ENCODE measurements around the gene PRDM1.
A peak's percentile ranks its signal among the peaks of the same experiment; 100 is the strongest.

PRDM1 gene

GRCh38 chr6:106085984-106086813, at the start of gene PRDM1:
Gene PRDM1 (plus strand): TSS chr6:106086336. CDS start chr6:106086554, 218 bp downstream.
- peak within 1 kb of the TSS; percentile 68 for H3K4me3 ChIP-seq (ENCODE audit: low read depth, low read length)

GRCh38 chr6:106037060-106037459, 49.1 kb upstream of the PRDM1 start:
- Histone ChIP-seq H3K27ac (ENCODE audit: low read depth, low read length) (no peak overlapping the region), H3K4me1 (ENCODE audit: control insufficient read depth, insufficient read depth, low read length) (no peaks in the 10 kb centered on the region), H3K9me3 (ENCODE audit: control insufficient read depth, insufficient read depth, low read length) (peaks cover 7% of the 10 kb centered on the region; the same call in 1 of the 2 replicates), H3K4me3 (ENCODE audit: low read depth, low read length) (no peak overlapping the region), H3K36me3 (ENCODE audit: control insufficient read depth, insufficient read depth, low read length) (no peaks in the 10 kb centered on the region), H3K27me3 (ENCODE audit: control insufficient read depth, insufficient read depth, low read length) (no peaks in the 10 kb centered on the region), H3K9ac (ENCODE audit: low read depth, low read length) (no peak overlapping the region)

More at GRCh38 chr6:106085984-106086813, at the start of gene PRDM1:
- Histone ChIP-seq H3K36me3 (ENCODE audit: control insufficient read depth, insufficient read depth, low read length) (no peaks in the 10 kb centered on the region), H3K4me1 (ENCODE audit: control insufficient read depth, insufficient read depth, low read length) (peaks cover 34% of the 10 kb centered on the region), H3K27ac (ENCODE audit: low read depth, low read length) (peak within 1 kb of the TSS; percentile 46), H3K9ac (ENCODE audit: low read depth, low read length) (no peak within 1 kb of the TSS; the same call in none of the 2 replicates), H3K27me3 (ENCODE audit: control insufficient read depth, insufficient read depth, low read length) (peaks cover 33% of the 10 kb centered on the region), H3K9me3 (ENCODE audit: control insufficient read depth, insufficient read depth, low read length) (no peaks in the 10 kb centered on the region)

GRCh38 chr6:106039897-106040592, 46.1 kb upstream of the PRDM1 start:
- Histone ChIP-seq H3K9me3 (ENCODE audit: control insufficient read depth, insufficient read depth, low read length) (peaks cover 6% of the 10 kb centered on the region; the same call in 1 of the 2 replicates), H3K4me1 (ENCODE audit: control insufficient read depth, insufficient read depth, low read length) (no peaks in the 10 kb centered on the region), H3K27ac (ENCODE audit: low read depth, low read length) (no peak overlapping the region), H3K4me3 (ENCODE audit: low read depth, low read length) (no peak overlapping the region), H3K27me3 (ENCODE audit: control insufficient read depth, insufficient read depth, low read length) (no peaks in the 10 kb centered on the region), H3K9ac (ENCODE audit: low read depth, low read length) (no peak overlapping the region), H3K36me3 (ENCODE audit: control insufficient read depth, insufficient read depth, low read length) (no peaks in the 10 kb centered on the region)

GRCh38 chr6:106044151-106044550, 42.0 kb upstream of the PRDM1 start:
- Histone ChIP-seq H3K27ac (ENCODE audit: low read depth, low read length) (no peak overlapping the region), H3K4me1 (ENCODE audit: control insufficient read depth, insufficient read depth, low read length) (no peaks in the 10 kb centered on the region), H3K27me3 (ENCODE audit: control insufficient read depth, insufficient read depth, low read length) (no peaks in the 10 kb centered on the region), H3K36me3 (ENCODE audit: control insufficient read depth, insufficient read depth, low read length) (no peaks in the 10 kb centered on the region), H3K4me3 (ENCODE audit: low read depth, low read length) (no peak overlapping the region), H3K9ac (ENCODE audit: low read depth, low read length) (no peak overlapping the region), H3K9me3 (ENCODE audit: control insufficient read depth, insufficient read depth, low read length) (no peaks in the 10 kb centered on the region)

- Histone ChIP-seq H3K36me3 (ENCODE audit: control insufficient read depth, insufficient read depth, low read length) (no peaks in the 10 kb centered on the region), H3K9ac (ENCODE audit: low read depth, low read length) (no peak overlapping the region), H3K9me3 (ENCODE audit: control insufficient read depth, insufficient read depth, low read length) (no peaks in the 10 kb centered on the region), H3K4me3 (ENCODE audit: low read depth, low read length) (no peak overlapping the region), H3K27me3 (ENCODE audit: control insufficient read depth, insufficient read depth, low read length) (peaks cover 2% of the 10 kb centered on the region; the same call in 1 of the 2 replicates), H3K27ac (ENCODE audit: low read depth, low read length) (no peak overlapping the region), H3K4me1 (ENCODE audit: control insufficient read depth, insufficient read depth, low read length) (no peaks in the 10 kb centered on the region)
Observed at GRCh38 chr6:106045077-106045476, 41.1 kb upstream of the PRDM1 start.

- Histone ChIP-seq H3K27ac (ENCODE audit: low read depth, low read length) (no peak overlapping the region), H3K36me3 (ENCODE audit: control insufficient read depth, insufficient read depth, low read length) (no peaks in the 10 kb centered on the region), H3K27me3 (ENCODE audit: control insufficient read depth, insufficient read depth, low read length) (peaks cover 4% of the 10 kb centered on the region; the same call in 1 of the 2 replicates), H3K4me1 (ENCODE audit: control insufficient read depth, insufficient read depth, low read length) (peaks cover 9% of the 10 kb centered on the region), H3K9me3 (ENCODE audit: control insufficient read depth, insufficient read depth, low read length) (no peaks in the 10 kb centered on the region), H3K4me3 (ENCODE audit: low read depth, low read length) (no peak overlapping the region), H3K9ac (ENCODE audit: low read depth, low read length) (no peak overlapping the region)
Observed at GRCh38 chr6:106046116-106046853, 39.9 kb upstream of the PRDM1 start.

- H3K4me3 ChIP-seq (ENCODE audit: low read depth, low read length): no peak overlapping the region
- no peaks in the 10 kb centered on the region for H3K9me3 ChIP-seq (ENCODE audit: control insufficient read depth, insufficient read depth, low read length)
- peaks cover 4% of the 10 kb centered on the region; the same call in 1 of the 2 replicates for H3K27me3 ChIP-seq (ENCODE audit: control insufficient read depth, insufficient read depth, low read length)
- no peak overlapping the region for H3K27ac ChIP-seq (ENCODE audit: low read depth, low read length)
- no peak overlapping the region for H3K9ac ChIP-seq (ENCODE audit: low read depth, low read length)
- peaks cover 14% of the 10 kb centered on the region for H3K4me1 ChIP-seq (ENCODE audit: control insufficient read depth, insufficient read depth, low read length)
- H3K36me3 ChIP-seq (ENCODE audit: control insufficient read depth, insufficient read depth, low read length): no peaks in the 10 kb centered on the region
Observed at GRCh38 chr6:106046854-106047200, 39.3 kb upstream of the PRDM1 start.

- H3K27ac ChIP-seq (ENCODE audit: low read depth, low read length): no peak overlapping the region
Observed at GRCh38 chr6:106048336-106048735, 37.8 kb upstream of the PRDM1 start.

GRCh38 chr6:106050538-106050937, 35.6 kb upstream of the PRDM1 start:
- peaks cover 18% of the 10 kb centered on the region for H3K4me1 ChIP-seq (ENCODE audit: control insufficient read depth, insufficient read depth, low read length)
- H3K9ac ChIP-seq (ENCODE audit: low read depth, low read length): no peak overlapping the region
- no peaks in the 10 kb centered on the region for H3K9me3 ChIP-seq (ENCODE audit: control insufficient read depth, insufficient read depth, low read length)
- H3K27me3 ChIP-seq (ENCODE audit: control insufficient read depth, insufficient read depth, low read length): peaks cover 4% of the 10 kb centered on the region; the same call in 1 of the 2 replicates
- H3K27ac ChIP-seq (ENCODE audit: low read depth, low read length): no peak overlapping the region
- no peak overlapping the region for H3K4me3 ChIP-seq (ENCODE audit: low read depth, low read length)
- H3K36me3 ChIP-seq (ENCODE audit: control insufficient read depth, insufficient read depth, low read length): no peaks in the 10 kb centered on the region

More at GRCh38 chr6:106048336-106048735, 37.8 kb upstream of the PRDM1 start:
- Histone ChIP-seq H3K9ac (ENCODE audit: low read depth, low read length) (no peak overlapping the region), H3K4me1 (ENCODE audit: control insufficient read depth, insufficient read depth, low read length) (peaks cover 18% of the 10 kb centered on the region), H3K27me3 (ENCODE audit: control insufficient read depth, insufficient read depth, low read length) (peaks cover 4% of the 10 kb centered on the region; the same call in 1 of the 2 replicates), H3K4me3 (ENCODE audit: low read depth, low read length) (no peak overlapping the region), H3K36me3 (ENCODE audit: control insufficient read depth, insufficient read depth, low read length) (no peaks in the 10 kb centered on the region), H3K9me3 (ENCODE audit: control insufficient read depth, insufficient read depth, low read length) (no peaks in the 10 kb centered on the region)

- H3K9me3 ChIP-seq (ENCODE audit: control insufficient read depth, insufficient read depth, low read length): no peaks in the 10 kb centered on the region
- H3K27ac ChIP-seq (ENCODE audit: low read depth, low read length): peak overlapping the region; percentile 79
- H3K36me3 ChIP-seq (ENCODE audit: control insufficient read depth, insufficient read depth, low read length): no peaks in the 10 kb centered on the region
- peaks cover 25% of the 10 kb centered on the region for H3K4me1 ChIP-seq (ENCODE audit: control insufficient read depth, insufficient read depth, low read length)
- H3K9ac ChIP-seq (ENCODE audit: low read depth, low read length): no peak overlapping the region
- peaks cover 4% of the 10 kb centered on the region; the same call in 1 of the 2 replicates for H3K27me3 ChIP-seq (ENCODE audit: control insufficient read depth, insufficient read depth, low read length)
- peak overlapping the region; percentile 20; the same call in 1 of the 2 replicates for H3K4me3 ChIP-seq (ENCODE audit: low read depth, low read length)
Observed at GRCh38 chr6:106051226-106051625, 34.9 kb upstream of the PRDM1 start.
